ENCODE data around the gene CD40LG. TPM values are rescaled to one million over a fixed set of nuclear protein-coding genes. Genes with fewer than 3 reads are reported as not detected.

Gene CD40LG
- total and polyA plus RNA-seq, 2 experiments from 2014 or later: not detected

DNA sequence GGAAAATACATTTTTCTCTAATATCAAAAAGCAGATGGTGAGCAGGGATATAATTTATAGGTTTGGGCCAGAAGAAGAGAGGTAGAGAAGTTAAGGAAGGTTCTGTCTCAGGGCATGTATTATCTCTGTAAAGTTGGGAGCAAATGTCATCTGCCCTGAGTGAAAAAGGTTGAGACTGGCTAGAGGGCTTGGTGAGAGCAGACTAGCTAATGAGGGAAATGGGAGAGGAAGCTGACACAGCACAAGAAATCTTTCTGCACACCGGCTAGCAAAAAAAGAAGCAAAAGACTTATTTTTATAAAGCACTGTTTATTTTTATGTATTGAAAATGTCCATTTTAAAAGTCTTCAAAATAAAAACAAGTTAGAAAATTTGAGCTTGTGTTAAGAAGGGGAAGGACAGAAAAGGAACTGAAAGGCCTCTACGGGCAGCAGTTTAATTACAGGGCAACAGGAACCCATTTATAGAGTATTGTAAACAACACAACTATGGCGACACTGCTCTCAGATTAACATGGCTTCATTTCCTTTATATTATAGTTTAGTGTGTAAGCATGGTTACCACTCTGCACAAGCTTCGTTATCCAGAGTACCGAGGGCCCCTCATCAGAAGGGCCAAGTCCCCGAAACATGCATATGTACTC is 17.4 kb downstream of the CD40LG start:
- 73% methylated on average over 6 of the region's 6 CpGs for WGBS (ENCODE audit: low lambda C conversion rate, missing lambda C conversion rate)
- Histone ChIP-seq H3K27me3 (no peaks in the 10 kb centered on the region), H3K4me2 (no peak overlapping the region), H4K20me1 (ENCODE audit: insufficient read depth, poor library complexity, severe bottlenecking) (no peaks in the 10 kb centered on the region), H3K4me1 (ENCODE audit: insufficient read depth) (no peaks in the 10 kb centered on the region), H3K9me3 (ENCODE audit: low read depth) (no peaks in the 10 kb centered on the region), H2AFZ (no peak overlapping the region), H3K79me2 (no peaks in the 10 kb centered on the region), H3K4me3 (no peak overlapping the region), H3K36me3 (replicated peaks; ENCODE audit: insufficient read depth, low read depth) (no peaks in the 10 kb centered on the region), H3K9me2 (replicated peaks; ENCODE audit: insufficient read depth) (no peaks in the 10 kb centered on the region), H3K27ac (no peak overlapping the region)
- TF ChIP-seq EZH2phosphoT487 (IDR thresholded peaks at IDR 0.05; ENCODE audit: low read depth, severe bottlenecking, unreplicated experiment): no peak
- TF ChIP-seq EZH2 (IDR thresholded peaks at IDR 0.05; ENCODE audit: borderline replicate concordance): no peak
- TF ChIP-seq CTCF (IDR thresholded peaks at IDR 0.05; ENCODE audit: poor library complexity): no peak
- no peak for DNase-seq (ENCODE audit: low spot score)

DNA sequence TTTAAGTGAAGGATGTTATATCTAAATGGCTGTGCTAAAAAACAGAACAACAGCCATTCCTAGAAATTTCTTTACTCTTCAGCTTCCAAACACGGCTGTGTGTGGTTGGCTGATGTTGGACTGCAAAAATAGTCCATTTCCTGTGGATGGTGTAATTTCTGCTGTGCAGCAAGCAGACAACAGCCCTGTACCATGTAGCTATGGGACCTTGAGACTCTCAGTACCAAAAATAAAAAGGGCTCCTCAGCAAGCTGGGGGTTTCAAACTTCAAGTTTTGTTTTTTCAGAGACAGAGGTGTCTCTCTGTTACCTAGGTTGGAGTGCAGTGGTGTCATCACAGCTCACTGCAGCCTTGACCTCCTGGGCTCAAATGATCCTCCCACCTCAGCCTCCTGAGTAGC is 18.1 kb downstream of the CD40LG start:
- Histone ChIP-seq H3K27ac (no peak overlapping the region), H3K36me3 (replicated peaks; ENCODE audit: insufficient read depth, low read depth) (no peaks in the 10 kb centered on the region), H3K79me2 (no peaks in the 10 kb centered on the region), H4K20me1 (ENCODE audit: insufficient read depth, poor library complexity, severe bottlenecking) (no peaks in the 10 kb centered on the region), H3K4me2 (no peak overlapping the region), H3K4me3 (no peak overlapping the region), H2AFZ (no peak overlapping the region), H3K27me3 (no peaks in the 10 kb centered on the region), H3K9me3 (ENCODE audit: low read depth) (no peaks in the 10 kb centered on the region), H3K9me2 (replicated peaks; ENCODE audit: insufficient read depth) (no peaks in the 10 kb centered on the region), H3K4me1 (ENCODE audit: insufficient read depth) (no peaks in the 10 kb centered on the region)
- WGBS (ENCODE audit: low lambda C conversion rate, missing lambda C conversion rate): 64% methylated on average over 1 of the region's 1 CpG
- no peak for DNase-seq (ENCODE audit: low spot score)
- no peak for TF ChIP-seq EZH2phosphoT487 (IDR thresholded peaks at IDR 0.05; ENCODE audit: low read depth, severe bottlenecking, unreplicated experiment)
- no peak for TF ChIP-seq EZH2 (IDR thresholded peaks at IDR 0.05; ENCODE audit: borderline replicate concordance)
- no peak for TF ChIP-seq CTCF (IDR thresholded peaks at IDR 0.05; ENCODE audit: poor library complexity)

DNA sequence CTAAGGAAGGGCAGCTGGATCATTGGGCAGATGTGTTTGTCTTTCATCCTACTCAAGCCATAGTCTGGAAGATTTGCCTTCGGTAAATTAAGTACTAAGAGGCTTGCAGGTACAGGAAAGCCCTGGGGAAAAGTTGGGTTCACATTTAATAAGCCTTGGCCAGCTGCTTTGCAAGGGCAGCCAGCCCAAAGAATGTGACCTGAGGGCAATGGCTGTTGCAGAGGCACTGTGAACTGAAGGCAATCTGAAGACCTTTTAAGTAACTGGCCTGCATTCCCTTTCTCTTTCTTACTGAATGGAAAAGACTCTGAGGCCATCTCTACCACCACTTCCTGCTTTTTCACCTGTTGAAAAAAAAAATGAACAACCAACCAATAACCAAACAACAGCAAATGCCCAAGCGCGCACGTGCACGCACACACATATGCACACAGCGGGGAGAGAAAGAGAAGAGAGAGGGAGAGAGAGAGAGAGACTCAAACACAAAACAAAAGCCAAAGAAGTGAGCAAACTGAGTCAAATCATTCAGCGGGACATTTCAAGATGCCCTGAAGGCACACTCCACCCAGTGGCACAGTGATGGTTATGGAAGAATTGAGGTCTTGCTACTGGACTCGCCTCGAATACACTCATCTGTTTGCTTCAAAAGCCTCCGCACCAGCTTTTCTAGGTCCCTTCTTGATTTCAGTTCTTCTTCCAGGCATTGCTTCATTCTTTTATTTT is 19.6 kb downstream of the CD40LG start:
- no peaks in the 10 kb centered on the region for H3K36me3 ChIP-seq (replicated peaks; ENCODE audit: insufficient read depth, low read depth)
- no peaks in the 10 kb centered on the region for H3K9me3 ChIP-seq (ENCODE audit: low read depth)
- no peaks in the 10 kb centered on the region for H3K9me2 ChIP-seq (replicated peaks; ENCODE audit: insufficient read depth)
- no peak overlapping the region for H2AFZ ChIP-seq
- H3K27ac ChIP-seq: no peak overlapping the region
- 85% methylated on average over 10 of the region's 10 CpGs for WGBS (ENCODE audit: low lambda C conversion rate, missing lambda C conversion rate)
- no peaks in the 10 kb centered on the region for H4K20me1 ChIP-seq (ENCODE audit: insufficient read depth, poor library complexity, severe bottlenecking)
- H3K79me2 ChIP-seq: no peaks in the 10 kb centered on the region
- no peak for TF ChIP-seq EZH2 (IDR thresholded peaks at IDR 0.05; ENCODE audit: borderline replicate concordance)
- no peak for TF ChIP-seq CTCF (IDR thresholded peaks at IDR 0.05; ENCODE audit: poor library complexity)
- TF ChIP-seq EZH2phosphoT487 (IDR thresholded peaks at IDR 0.05; ENCODE audit: low read depth, severe bottlenecking, unreplicated experiment): no peak
- DNase-seq (ENCODE audit: low spot score): no peak
- no peak overlapping the region for H3K4me3 ChIP-seq
- no peak overlapping the region for H3K4me2 ChIP-seq
- H3K4me1 ChIP-seq (ENCODE audit: insufficient read depth): no peaks in the 10 kb centered on the region
- no peaks in the 10 kb centered on the region for H3K27me3 ChIP-seq
